Measurements from ENCODE around the gene F12.

GRCh38 chr5:177367323-177367848, 42.0 kb downstream of the F12 start:
- TF ChIP-seq RAD21 (IDR thresholded peaks at IDR 0.05; ENCODE audit: low read length) (no peak), POLR2AphosphoS5 (IDR thresholded peaks at IDR 0.05; ENCODE audit: low read depth, low read length) (no peak), YY1 (IDR thresholded peaks at IDR 0.05; ENCODE audit: low read depth) (no peak), ZBTB33 (IDR thresholded peaks at IDR 0.05; ENCODE audit: borderline replicate concordance, low read depth) (no peak), NRF1 (IDR thresholded peaks at IDR 0.05; ENCODE audit: low read depth, low read length) (no peak), EP300 (IDR thresholded peaks at IDR 0.05; ENCODE audit: borderline replicate concordance in 1 of 2, low read depth in 1 of 2, low read length in 1 of 2) (no peak)
- TF ChIP-seq, protein P1, sequence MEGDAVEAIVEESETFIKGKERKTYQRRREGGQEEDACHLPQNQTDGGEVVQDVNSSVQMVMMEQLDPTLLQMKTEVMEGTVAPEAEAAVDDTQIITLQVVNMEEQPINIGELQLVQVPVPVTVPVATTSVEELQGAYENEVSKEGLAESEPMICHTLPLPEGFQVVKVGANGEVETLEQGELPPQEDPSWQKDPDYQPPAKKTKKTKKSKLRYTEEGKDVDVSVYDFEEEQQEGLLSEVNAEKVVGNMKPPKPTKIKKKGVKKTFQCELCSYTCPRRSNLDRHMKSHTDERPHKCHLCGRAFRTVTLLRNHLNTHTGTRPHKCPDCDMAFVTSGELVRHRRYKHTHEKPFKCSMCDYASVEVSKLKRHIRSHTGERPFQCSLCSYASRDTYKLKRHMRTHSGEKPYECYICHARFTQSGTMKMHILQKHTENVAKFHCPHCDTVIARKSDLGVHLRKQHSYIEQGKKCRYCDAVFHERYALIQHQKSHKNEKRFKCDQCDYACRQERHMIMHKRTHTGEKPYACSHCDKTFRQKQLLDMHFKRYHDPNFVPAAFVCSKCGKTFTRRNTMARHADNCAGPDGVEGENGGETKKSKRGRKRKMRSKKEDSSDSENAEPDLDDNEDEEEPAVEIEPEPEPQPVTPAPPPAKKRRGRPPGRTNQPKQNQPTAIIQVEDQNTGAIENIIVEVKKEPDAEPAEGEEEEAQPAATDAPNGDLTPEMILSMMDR (IDR thresholded peaks at IDR 0.05) = 0 out of 2 replicates have a peak, but pooled peaks have one; percentile 12
